ENCODE data around the gene NPC1. TPM values are rescaled to one million over a fixed set of nuclear protein-coding genes. Genes with fewer than 3 reads are reported as not detected.

Gene NPC1
- total RNA-seq, 1 donor from 2014 or later: 44.8 TPM

DNA sequence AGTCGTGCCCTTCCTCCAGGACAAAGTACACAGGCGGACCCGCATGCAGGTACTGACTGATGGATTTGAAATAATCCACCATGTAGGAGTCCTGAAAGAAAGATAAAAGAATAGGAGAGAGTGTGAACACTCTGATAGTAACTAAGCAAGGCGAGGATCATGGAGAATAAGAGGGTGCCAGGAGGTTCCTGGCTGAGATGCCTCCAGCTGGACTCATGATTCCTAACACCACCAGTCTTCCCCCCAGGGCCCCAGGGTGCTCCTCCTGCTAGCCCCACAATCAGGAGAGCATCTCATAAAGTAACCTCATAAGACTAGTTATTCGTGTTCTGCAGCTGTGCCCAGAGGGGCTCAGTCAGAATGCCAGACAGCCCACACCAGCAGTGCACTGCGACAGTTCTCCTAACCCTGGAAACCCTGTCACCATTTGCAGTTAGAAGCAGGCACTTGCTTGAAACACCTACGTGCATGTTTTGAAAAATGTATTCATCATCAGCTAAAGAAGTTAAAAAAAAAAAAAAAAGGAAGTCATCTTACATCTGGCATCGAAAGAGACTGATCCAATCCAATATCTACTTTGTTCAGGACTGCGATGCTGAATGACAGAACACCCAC, 46.3 kb downstream of the NPC1 start:
- H3K4me1 Mint-ChIP-seq (ENCODE audit: low read depth, unreplicated experiment): no peaks in the 10 kb centered on the region
- H3K36me3 Mint-ChIP-seq (ENCODE audit: unreplicated experiment): no peaks in the 10 kb centered on the region
- no peak overlapping the region for H3K4me3 Mint-ChIP-seq (ENCODE audit: unreplicated experiment)
- no peak for DNase-seq
- H3K27me3 Mint-ChIP-seq (ENCODE audit: unreplicated experiment): no peaks in the 10 kb centered on the region
- H3K9me3 Mint-ChIP-seq (ENCODE audit: unreplicated experiment): peaks cover 2% of the 10 kb centered on the region
- no peak overlapping the region for H3K27ac Mint-ChIP-seq (ENCODE audit: unreplicated experiment)
- TF ChIP-seq, protein P1, sequence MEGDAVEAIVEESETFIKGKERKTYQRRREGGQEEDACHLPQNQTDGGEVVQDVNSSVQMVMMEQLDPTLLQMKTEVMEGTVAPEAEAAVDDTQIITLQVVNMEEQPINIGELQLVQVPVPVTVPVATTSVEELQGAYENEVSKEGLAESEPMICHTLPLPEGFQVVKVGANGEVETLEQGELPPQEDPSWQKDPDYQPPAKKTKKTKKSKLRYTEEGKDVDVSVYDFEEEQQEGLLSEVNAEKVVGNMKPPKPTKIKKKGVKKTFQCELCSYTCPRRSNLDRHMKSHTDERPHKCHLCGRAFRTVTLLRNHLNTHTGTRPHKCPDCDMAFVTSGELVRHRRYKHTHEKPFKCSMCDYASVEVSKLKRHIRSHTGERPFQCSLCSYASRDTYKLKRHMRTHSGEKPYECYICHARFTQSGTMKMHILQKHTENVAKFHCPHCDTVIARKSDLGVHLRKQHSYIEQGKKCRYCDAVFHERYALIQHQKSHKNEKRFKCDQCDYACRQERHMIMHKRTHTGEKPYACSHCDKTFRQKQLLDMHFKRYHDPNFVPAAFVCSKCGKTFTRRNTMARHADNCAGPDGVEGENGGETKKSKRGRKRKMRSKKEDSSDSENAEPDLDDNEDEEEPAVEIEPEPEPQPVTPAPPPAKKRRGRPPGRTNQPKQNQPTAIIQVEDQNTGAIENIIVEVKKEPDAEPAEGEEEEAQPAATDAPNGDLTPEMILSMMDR (IDR thresholded peaks at IDR 0.05; ENCODE audit: partially characterized antibody, unreplicated experiment): no peak

DNA sequence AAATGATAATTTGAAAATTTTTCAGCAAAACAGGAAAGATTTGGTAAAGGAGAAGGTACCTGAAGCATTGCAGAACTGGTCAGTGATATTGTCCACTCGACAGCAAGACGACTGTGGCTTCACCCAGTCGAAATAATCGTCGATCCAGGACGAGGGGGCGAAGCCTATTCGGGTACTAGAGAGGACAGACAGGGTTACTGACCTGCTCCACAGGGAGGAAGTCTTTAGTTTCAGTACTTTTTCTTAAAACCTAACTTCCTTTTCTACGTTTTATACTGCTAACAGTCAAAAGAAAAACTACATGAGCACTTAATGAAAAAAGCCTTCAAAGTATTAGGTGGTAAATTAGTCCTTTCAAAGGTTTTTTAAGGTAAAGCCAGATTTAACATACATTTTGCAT, 47.0 kb downstream of the NPC1 start:
- H3K4me3 Mint-ChIP-seq (ENCODE audit: unreplicated experiment): no peak overlapping the region
- TF ChIP-seq, protein P1 (IDR thresholded peaks at IDR 0.05; ENCODE audit: partially characterized antibody, unreplicated experiment): no peak
- no peak overlapping the region for H3K27ac Mint-ChIP-seq (ENCODE audit: unreplicated experiment)

GRCh38 chr18:23538870-23539269, 47.4 kb downstream of the NPC1 start:
- Mint-ChIP-seq H3K9me3 (ENCODE audit: unreplicated experiment) (peaks cover 2% of the 10 kb centered on the region), H3K27ac (ENCODE audit: unreplicated experiment) (no peak overlapping the region)

More for the DNA sequence above, 47.0 kb downstream of the NPC1 start:
- Mint-ChIP-seq H3K4me1 (ENCODE audit: low read depth, unreplicated experiment) (no peaks in the 10 kb centered on the region), H3K27me3 (ENCODE audit: unreplicated experiment) (no peaks in the 10 kb centered on the region), H3K36me3 (ENCODE audit: unreplicated experiment) (no peaks in the 10 kb centered on the region), H3K9me3 (ENCODE audit: unreplicated experiment) (peaks cover 2% of the 10 kb centered on the region)
- no peak for DNase-seq

DNA sequence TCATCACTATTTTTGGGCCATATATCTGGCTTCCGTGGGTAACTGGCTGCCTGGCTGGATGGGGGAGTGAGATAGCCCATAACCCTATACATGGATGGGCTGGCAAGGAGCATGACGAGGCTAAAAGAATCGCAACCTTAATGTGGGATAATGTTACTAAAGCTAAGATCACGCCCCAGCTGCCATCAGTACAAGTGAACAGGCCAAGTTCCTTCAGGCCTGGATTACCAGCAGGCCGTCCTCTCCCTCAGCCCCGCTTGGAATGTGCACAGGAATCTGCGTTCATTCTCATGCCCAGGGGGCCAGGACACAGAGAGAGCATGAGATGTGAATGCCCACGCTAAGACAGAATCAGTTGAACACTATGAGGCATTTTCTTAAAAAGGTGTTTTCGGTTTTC, 48.3 kb downstream of the NPC1 start:
- peaks cover 2% of the 10 kb centered on the region for H3K9me3 Mint-ChIP-seq (ENCODE audit: unreplicated experiment)
- H3K27ac Mint-ChIP-seq (ENCODE audit: unreplicated experiment): no peak overlapping the region
- TF ChIP-seq, protein P1 (IDR thresholded peaks at IDR 0.05; ENCODE audit: partially characterized antibody, unreplicated experiment): no peak
- DNase-seq: no peak
- no peak overlapping the region for H3K4me3 Mint-ChIP-seq (ENCODE audit: unreplicated experiment)
- H3K27me3 Mint-ChIP-seq (ENCODE audit: unreplicated experiment): no peaks in the 10 kb centered on the region
- no peaks in the 10 kb centered on the region for H3K36me3 Mint-ChIP-seq (ENCODE audit: unreplicated experiment)
- H3K4me1 Mint-ChIP-seq (ENCODE audit: low read depth, unreplicated experiment): peaks cover 2% of the 10 kb centered on the region

More at GRCh38 chr18:23538870-23539269, 47.4 kb downstream of the NPC1 start:
- Mint-ChIP-seq H3K36me3 (ENCODE audit: unreplicated experiment) (no peaks in the 10 kb centered on the region), H3K4me1 (ENCODE audit: low read depth, unreplicated experiment) (no peaks in the 10 kb centered on the region), H3K4me3 (ENCODE audit: unreplicated experiment) (no peak overlapping the region), H3K27me3 (ENCODE audit: unreplicated experiment) (no peaks in the 10 kb centered on the region)
- DNase-seq: no peak
- TF ChIP-seq, protein P1 (IDR thresholded peaks at IDR 0.05; ENCODE audit: partially characterized antibody, unreplicated experiment): no peak

- no peak for DNase-seq
- Mint-ChIP-seq H3K4me1 (ENCODE audit: low read depth, unreplicated experiment) (peaks cover 10% of the 10 kb centered on the region), H3K4me3 (ENCODE audit: unreplicated experiment) (no peak overlapping the region), H3K9me3 (ENCODE audit: unreplicated experiment) (peaks cover 2% of the 10 kb centered on the region), H3K27me3 (ENCODE audit: unreplicated experiment) (no peaks in the 10 kb centered on the region), H3K27ac (ENCODE audit: unreplicated experiment) (no peak overlapping the region), H3K36me3 (ENCODE audit: unreplicated experiment) (no peaks in the 10 kb centered on the region)
- TF ChIP-seq, protein P1 (IDR thresholded peaks at IDR 0.05; ENCODE audit: partially characterized antibody, unreplicated experiment): no peak
These were observed 49.0 kb downstream of the NPC1 start for GRCh38 chr18:23537274-23537673.

Data from glutamatergic neuron (in vitro differentiated cells).